GM23338 (cell line): ENCODE results near the gene EIF5A2. TPM values are rescaled to one million over a fixed set of nuclear protein-coding genes. Genes with fewer than 3 reads are reported as not detected.

Source experiments
- ATAC-seq: fragments of 200-7000 bp; cut with Tn5 transposase; 3 replicates; pipeline ENCODE4 v1.9.1; 2020
- DNase-seq: peaks from one replicate; pipeline ENCODE4 v3.0.0-alpha.2; 2015; ENCODE audit warnings: low spot score
- H2AFZ ChIP-seq: fragments of 200-600 bp; sonication (generic); 2 replicates; pipeline ENCODE4 v1.8.0; 2016; ENCODE audit warnings: antibody characterized with exemption, mild to moderate bottlenecking, moderate library complexity
- H3F3A ChIP-seq: fragments of 200-600 bp; sonication (generic); replicated peaks from 2 replicates; pipeline ENCODE4 v1.8.0; 2017; ENCODE audit warnings: antibody characterized with exemption, mixed run types, low read depth
- H3K27ac ChIP-seq: fragments of 200-600 bp; sonication (generic); 2 replicates; pipeline ENCODE4 v1.6.1; 2016; ENCODE audit warnings: low read depth
- H3K27me3 ChIP-seq: fragments of 200-600 bp; sonication (generic); 2 replicates; pipeline ENCODE4 v1.8.0; 2016; ENCODE audit warnings: mild to moderate bottlenecking, mixed run types, moderate library complexity; ENCODE audit not compliant: insufficient read depth
- H3K36me3 ChIP-seq: fragments of 200-600 bp; sonication (generic); 2 replicates; pipeline ENCODE4 v1.8.0; 2016; ENCODE audit warnings: mild to moderate bottlenecking; ENCODE audit not compliant: insufficient read depth
- H3K4me1 ChIP-seq: fragments of 200-600 bp; sonication (generic); 2 replicates; pipeline ENCODE4 v1.8.0; 2016; ENCODE audit warnings: mild to moderate bottlenecking, moderate library complexity; ENCODE audit not compliant: insufficient read depth
- H3K4me2 ChIP-seq: fragments of 200-600 bp; sonication (generic); 2 replicates; pipeline ENCODE4 v1.7.1; 2017; ENCODE audit warnings: mixed run types
- H3K4me3 ChIP-seq: fragments of 200-600 bp; sonication (generic); 2 replicates; pipeline ENCODE4 v1.6.1; 2016; ENCODE audit warnings: mixed run types
- H3K79me2 ChIP-seq: fragments of 200-600 bp; sonication (generic); replicated peaks from 2 replicates; pipeline ENCODE4 v1.8.0; 2017; ENCODE audit warnings: mild to moderate bottlenecking; ENCODE audit not compliant: insufficient read depth
- H3K9me2 ChIP-seq: fragments of 200-600 bp; sonication (generic); 2 replicates; pipeline ENCODE4 v1.8.0; 2017; ENCODE audit not compliant: insufficient read depth
- H4K20me1 ChIP-seq: fragments of 200-600 bp; sonication (generic); replicated peaks from 2 replicates; pipeline ENCODE4 v1.8.0; 2017; ENCODE audit warnings: mild to moderate bottlenecking; ENCODE audit not compliant: insufficient read depth
- H3K27ac Mint-ChIP-seq: 2 replicates; pipeline ENCODE4 v1.8.0; 2020; ENCODE audit warnings: inconsistent platforms, mild to moderate bottlenecking, moderate library complexity, mixed read lengths
- H3K27me3 Mint-ChIP-seq: 3 replicates; pipeline ENCODE4 v1.8.0; 2022; ENCODE audit warnings: low read depth, mild to moderate bottlenecking, moderate library complexity, mixed read lengths, inconsistent platforms; ENCODE audit not compliant: insufficient read depth, poor library complexity
- H3K36me3 Mint-ChIP-seq: 3 replicates; pipeline ENCODE4 v1.8.0; 2021; ENCODE audit warnings: low read depth, mild to moderate bottlenecking, inconsistent platforms, moderate library complexity, mixed read lengths
- H3K4me1 Mint-ChIP-seq: 3 replicates; pipeline ENCODE4 v1.8.0; 2020; ENCODE audit warnings: mild to moderate bottlenecking, inconsistent platforms, mixed read lengths
- H3K4me3 Mint-ChIP-seq: 3 replicates; pipeline ENCODE4 v1.8.0; 2021; ENCODE audit warnings: moderate library complexity, mild to moderate bottlenecking, inconsistent platforms, mixed read lengths
- H3K9me3 Mint-ChIP-seq: 3 replicates; pipeline ENCODE4 v1.8.0; 2020; ENCODE audit warnings: moderate library complexity, mild to moderate bottlenecking, inconsistent platforms, mixed read lengths
- CREB1 ChIP-seq: fragments of 250-450 bp; sonication (Bioruptor Pico); IDR thresholded peaks from 2 replicates; pipeline ENCODE4 v1.5.0; 2020; ENCODE audit warnings: low read depth, mild to moderate bottlenecking, moderate library complexity
- EZH2 ChIP-seq: fragments of 200-600 bp; sonication (generic); IDR thresholded peaks from one replicate; pipeline ENCODE4 v1.8.0; 2017; ENCODE audit warnings: antibody characterized with exemption, mild to moderate bottlenecking, low read depth; ENCODE audit not compliant: unreplicated experiment
- EZH2phosphoT487 ChIP-seq: fragments of 200-600 bp; sonication (generic); IDR thresholded peaks from one replicate; pipeline ENCODE4 v1.8.1; 2018; ENCODE audit warnings: antibody characterized with exemption; ENCODE audit not compliant: unreplicated experiment
- JUNB ChIP-seq: IDR thresholded peaks from one replicate; pipeline ENCODE4 v1.6.1; 2016; ENCODE audit warnings: antibody characterized with exemption; ENCODE audit not compliant: unreplicated experiment
- NANOG ChIP-seq: IDR thresholded peaks from 2 replicates; pipeline ENCODE4 v1.6.1; 2016; ENCODE audit warnings: antibody characterized with exemption, borderline replicate concordance
- POLR2AphosphoS5 ChIP-seq: IDR thresholded peaks from 2 replicates; pipeline ENCODE4 v1.6.1; 2016; ENCODE audit warnings: antibody characterized with exemption, low read depth
- STAT1 ChIP-seq: IDR thresholded peaks from one replicate; pipeline ENCODE4 v1.6.1; 2016; ENCODE audit warnings: antibody characterized with exemption; ENCODE audit not compliant: unreplicated experiment
- ZNF114 ChIP-seq: fragments of 250-450 bp; sonication (Bioruptor Pico); IDR thresholded peaks from 2 replicates; pipeline ENCODE4 v1.5.0; 2020; ENCODE audit warnings: mild to moderate bottlenecking, moderate library complexity
- ZNF331 ChIP-seq: fragments of 250-450 bp; sonication (Bioruptor Pico); IDR thresholded peaks from 2 replicates; pipeline ENCODE4 v1.5.0; 2020; ENCODE audit warnings: low read depth, mild to moderate bottlenecking, moderate library complexity
- polyA plus RNA-seq: library from polyadenylated mRNA; unstranded; fragments of >200 nt; fragmentation: Nextera tagmentation; extraction: Ambion mirVana; gene quantifications from 2 replicates; pipeline ENCODE4 v1.2.1, GENCODE V29; 2016
- total RNA-seq: library from RNA; depleted of rRNA; stranded (reverse); fragments of >200 nt; shearing (Covaris generic); gene quantifications from 2 replicates; pipeline ENCODE4 v1.2.3, GENCODE V29; 2014
- TF ChIP-seq, protein P1 (sequence below), 2 experiments: fragments of 200-600 bp in 1 of 2; sonication (generic) in 1 of 2; conservative IDR thresholded peaks; 2 replicates each; pipeline versions ENCODE4 v1.5.1 to v1.6.1; 2016 to 2017; ENCODE audit warnings: antibody characterized with exemption in 2 of 2, low read depth in 2 of 2, mild to moderate bottlenecking in 2 of 2, moderate library complexity in 1 of 2
- TF ChIP-seq, protein P2 (sequence below): IDR thresholded peaks from 2 replicates; pipeline ENCODE4 v1.6.1; 2016; ENCODE audit warnings: antibody characterized with exemption
- TF ChIP-seq, protein P3 (sequence below): IDR thresholded peaks from one replicate; pipeline ENCODE4 v1.6.1; 2018; ENCODE audit warnings: antibody characterized with exemption; ENCODE audit not compliant: unreplicated experiment
- TF ChIP-seq, protein P4 (sequence below): fragments of 250-450 bp; sonication (Bioruptor Pico); IDR thresholded peaks from 2 replicates; pipeline ENCODE4 v1.5.0; 2020; ENCODE audit warnings: mild to moderate bottlenecking, moderate library complexity

The EIF5A2 gene
- total and polyA plus RNA-seq, 2 experiments from 2014 or later, result 5.9 to 11.7 TPM

DNA sequence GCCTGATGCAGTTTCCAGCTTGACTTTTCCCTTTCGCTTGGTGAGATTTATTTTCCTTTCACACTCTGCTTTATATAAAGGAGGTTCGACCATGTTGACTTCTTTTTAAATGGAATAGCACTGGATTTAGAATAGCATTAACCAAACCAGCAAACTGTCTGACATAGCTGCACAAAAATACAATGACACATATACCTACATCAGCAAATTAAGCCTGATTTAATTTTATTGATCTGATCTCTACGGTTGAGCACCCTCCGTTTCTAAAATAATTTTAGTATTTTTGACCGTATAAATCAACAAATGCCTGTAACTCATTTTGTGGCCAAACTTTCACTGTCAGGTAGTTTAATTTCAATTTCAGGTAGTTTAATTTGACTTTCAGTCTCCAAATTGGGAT lies 5.8 kb upstream of the EIF5A2 start:
- Histone ChIP-seq H3K4me1 (no peaks in the 10 kb centered on the region), H3F3A (no peaks in the 10 kb centered on the region), H2AFZ (no peak overlapping the region), H3K79me2 (no peaks in the 10 kb centered on the region), H3K9me2 (peaks cover 5% of the 10 kb centered on the region), H3K4me2 (no peak overlapping the region), H3K36me3 (peaks cover 13% of the 10 kb centered on the region), H3K27ac (no peak overlapping the region), H4K20me1 (no peaks in the 10 kb centered on the region), H3K4me3 (no peak overlapping the region), H3K27me3 (peaks cover 6% of the 10 kb centered on the region)
- Mint-ChIP-seq H3K9me3 (peaks cover 32% of the 10 kb centered on the region), H3K27me3 (peaks cover 7% of the 10 kb centered on the region), H3K27ac (no peak overlapping the region), H3K36me3 (peaks cover 27% of the 10 kb centered on the region), H3K4me1 (peaks cover 4% of the 10 kb centered on the region; the same call in 2 of the 3 replicates), H3K4me3 (no peak overlapping the region)
- DNase-seq (no peak), ATAC-seq (no peak)
- TF ChIP-seq STAT1 (no peak), EZH2 (no peak), NANOG (no peak), POLR2AphosphoS5 (no peak), JUNB (no peak), CREB1 (CRISPR knock-in tag) (no peak), ZNF114 (no peak), EZH2phosphoT487 (no peak), ZNF331 (CRISPR knock-in tag) (no peak)
- TF ChIP-seq, protein P1, sequence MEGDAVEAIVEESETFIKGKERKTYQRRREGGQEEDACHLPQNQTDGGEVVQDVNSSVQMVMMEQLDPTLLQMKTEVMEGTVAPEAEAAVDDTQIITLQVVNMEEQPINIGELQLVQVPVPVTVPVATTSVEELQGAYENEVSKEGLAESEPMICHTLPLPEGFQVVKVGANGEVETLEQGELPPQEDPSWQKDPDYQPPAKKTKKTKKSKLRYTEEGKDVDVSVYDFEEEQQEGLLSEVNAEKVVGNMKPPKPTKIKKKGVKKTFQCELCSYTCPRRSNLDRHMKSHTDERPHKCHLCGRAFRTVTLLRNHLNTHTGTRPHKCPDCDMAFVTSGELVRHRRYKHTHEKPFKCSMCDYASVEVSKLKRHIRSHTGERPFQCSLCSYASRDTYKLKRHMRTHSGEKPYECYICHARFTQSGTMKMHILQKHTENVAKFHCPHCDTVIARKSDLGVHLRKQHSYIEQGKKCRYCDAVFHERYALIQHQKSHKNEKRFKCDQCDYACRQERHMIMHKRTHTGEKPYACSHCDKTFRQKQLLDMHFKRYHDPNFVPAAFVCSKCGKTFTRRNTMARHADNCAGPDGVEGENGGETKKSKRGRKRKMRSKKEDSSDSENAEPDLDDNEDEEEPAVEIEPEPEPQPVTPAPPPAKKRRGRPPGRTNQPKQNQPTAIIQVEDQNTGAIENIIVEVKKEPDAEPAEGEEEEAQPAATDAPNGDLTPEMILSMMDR (conservative IDR thresholded peaks at IDR 0.05; ENCODE audit: low read depth in 2 of 2), result no peak
- TF ChIP-seq, protein P2, sequence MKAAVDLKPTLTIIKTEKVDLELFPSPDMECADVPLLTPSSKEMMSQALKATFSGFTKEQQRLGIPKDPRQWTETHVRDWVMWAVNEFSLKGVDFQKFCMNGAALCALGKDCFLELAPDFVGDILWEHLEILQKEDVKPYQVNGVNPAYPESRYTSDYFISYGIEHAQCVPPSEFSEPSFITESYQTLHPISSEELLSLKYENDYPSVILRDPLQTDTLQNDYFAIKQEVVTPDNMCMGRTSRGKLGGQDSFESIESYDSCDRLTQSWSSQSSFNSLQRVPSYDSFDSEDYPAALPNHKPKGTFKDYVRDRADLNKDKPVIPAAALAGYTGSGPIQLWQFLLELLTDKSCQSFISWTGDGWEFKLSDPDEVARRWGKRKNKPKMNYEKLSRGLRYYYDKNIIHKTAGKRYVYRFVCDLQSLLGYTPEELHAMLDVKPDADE, result no peak
- TF ChIP-seq, protein P3, sequence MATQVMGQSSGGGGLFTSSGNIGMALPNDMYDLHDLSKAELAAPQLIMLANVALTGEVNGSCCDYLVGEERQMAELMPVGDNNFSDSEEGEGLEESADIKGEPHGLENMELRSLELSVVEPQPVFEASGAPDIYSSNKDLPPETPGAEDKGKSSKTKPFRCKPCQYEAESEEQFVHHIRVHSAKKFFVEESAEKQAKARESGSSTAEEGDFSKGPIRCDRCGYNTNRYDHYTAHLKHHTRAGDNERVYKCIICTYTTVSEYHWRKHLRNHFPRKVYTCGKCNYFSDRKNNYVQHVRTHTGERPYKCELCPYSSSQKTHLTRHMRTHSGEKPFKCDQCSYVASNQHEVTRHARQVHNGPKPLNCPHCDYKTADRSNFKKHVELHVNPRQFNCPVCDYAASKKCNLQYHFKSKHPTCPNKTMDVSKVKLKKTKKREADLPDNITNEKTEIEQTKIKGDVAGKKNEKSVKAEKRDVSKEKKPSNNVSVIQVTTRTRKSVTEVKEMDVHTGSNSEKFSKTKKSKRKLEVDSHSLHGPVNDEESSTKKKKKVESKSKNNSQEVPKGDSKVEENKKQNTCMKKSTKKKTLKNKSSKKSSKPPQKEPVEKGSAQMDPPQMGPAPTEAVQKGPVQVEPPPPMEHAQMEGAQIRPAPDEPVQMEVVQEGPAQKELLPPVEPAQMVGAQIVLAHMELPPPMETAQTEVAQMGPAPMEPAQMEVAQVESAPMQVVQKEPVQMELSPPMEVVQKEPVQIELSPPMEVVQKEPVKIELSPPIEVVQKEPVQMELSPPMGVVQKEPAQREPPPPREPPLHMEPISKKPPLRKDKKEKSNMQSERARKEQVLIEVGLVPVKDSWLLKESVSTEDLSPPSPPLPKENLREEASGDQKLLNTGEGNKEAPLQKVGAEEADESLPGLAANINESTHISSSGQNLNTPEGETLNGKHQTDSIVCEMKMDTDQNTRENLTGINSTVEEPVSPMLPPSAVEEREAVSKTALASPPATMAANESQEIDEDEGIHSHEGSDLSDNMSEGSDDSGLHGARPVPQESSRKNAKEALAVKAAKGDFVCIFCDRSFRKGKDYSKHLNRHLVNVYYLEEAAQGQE, result no peak
- TF ChIP-seq, protein P4, sequence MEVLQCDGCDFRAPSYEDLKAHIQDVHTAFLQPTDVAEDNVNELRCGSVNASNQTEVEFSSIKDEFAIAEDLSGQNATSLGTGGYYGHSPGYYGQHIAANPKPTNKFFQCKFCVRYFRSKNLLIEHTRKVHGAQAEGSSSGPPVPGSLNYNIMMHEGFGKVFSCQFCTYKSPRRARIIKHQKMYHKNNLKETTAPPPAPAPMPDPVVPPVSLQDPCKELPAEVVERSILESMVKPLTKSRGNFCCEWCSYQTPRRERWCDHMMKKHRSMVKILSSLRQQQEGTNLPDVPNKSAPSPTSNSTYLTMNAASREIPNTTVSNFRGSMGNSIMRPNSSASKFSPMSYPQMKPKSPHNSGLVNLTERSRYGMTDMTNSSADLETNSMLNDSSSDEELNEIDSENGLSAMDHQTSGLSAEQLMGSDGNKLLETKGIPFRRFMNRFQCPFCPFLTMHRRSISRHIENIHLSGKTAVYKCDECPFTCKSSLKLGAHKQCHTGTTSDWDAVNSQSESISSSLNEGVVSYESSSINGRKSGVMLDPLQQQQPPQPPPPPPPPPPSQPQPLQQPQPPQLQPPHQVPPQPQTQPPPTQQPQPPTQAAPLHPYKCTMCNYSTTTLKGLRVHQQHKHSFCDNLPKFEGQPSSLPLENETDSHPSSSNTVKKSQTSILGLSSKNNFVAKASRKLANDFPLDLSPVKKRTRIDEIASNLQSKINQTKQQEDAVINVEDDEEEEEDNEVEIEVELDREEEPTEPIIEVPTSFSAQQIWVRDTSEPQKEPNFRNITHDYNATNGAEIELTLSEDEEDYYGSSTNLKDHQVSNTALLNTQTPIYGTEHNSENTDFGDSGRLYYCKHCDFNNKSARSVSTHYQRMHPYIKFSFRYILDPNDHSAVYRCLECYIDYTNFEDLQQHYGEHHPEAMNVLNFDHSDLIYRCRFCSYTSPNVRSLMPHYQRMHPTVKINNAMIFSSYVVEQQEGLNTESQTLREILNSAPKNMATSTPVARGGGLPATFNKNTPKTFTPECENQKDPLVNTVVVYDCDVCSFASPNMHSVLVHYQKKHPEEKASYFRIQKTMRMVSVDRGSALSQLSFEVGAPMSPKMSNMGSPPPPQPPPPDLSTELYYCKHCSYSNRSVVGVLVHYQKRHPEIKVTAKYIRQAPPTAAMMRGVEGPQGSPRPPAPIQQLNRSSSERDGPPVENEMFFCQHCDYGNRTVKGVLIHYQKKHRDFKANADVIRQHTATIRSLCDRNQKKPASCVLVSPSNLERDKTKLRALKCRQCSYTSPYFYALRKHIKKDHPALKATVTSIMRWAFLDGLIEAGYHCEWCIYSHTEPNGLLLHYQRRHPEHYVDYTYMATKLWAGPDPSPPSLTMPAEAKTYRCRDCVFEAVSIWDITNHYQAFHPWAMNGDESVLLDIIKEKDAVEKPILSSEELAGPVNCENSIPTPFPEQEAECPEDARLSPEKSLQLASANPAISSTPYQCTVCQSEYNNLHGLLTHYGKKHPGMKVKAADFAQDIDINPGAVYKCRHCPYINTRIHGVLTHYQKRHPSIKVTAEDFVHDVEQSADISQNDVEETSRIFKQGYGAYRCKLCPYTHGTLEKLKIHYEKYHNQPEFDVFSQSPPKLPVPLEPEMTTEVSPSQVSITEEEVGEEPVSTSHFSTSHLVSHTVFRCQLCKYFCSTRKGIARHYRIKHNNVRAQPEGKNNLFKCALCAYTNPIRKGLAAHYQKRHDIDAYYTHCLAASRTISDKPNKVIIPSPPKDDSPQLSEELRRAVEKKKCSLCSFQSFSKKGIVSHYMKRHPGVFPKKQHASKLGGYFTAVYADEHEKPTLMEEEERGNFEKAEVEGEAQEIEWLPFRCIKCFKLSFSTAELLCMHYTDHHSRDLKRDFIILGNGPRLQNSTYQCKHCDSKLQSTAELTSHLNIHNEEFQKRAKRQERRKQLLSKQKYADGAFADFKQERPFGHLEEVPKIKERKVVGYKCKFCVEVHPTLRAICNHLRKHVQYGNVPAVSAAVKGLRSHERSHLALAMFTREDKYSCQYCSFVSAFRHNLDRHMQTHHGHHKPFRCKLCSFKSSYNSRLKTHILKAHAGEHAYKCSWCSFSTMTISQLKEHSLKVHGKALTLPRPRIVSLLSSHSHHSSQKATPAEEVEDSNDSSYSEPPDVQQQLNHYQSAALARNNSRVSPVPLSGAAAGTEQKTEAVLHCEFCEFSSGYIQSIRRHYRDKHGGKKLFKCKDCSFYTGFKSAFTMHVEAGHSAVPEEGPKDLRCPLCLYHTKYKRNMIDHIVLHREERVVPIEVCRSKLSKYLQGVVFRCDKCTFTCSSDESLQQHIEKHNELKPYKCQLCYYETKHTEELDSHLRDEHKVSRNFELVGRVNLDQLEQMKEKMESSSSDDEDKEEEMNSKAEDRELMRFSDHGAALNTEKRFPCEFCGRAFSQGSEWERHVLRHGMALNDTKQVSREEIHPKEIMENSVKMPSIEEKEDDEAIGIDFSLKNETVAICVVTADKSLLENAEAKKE (CRISPR knock-in tag), result no peak
